WERI-Rb-1 (cell line): ENCODE results near the gene GNAO1.

ENCODE experiments used
- DNase-seq: peaks from one replicate; pipeline ENCODE4 v3.0.0-alpha.2; 2020
- H3K27ac ChIP-seq: fragments of 250-450 bp; sonication (Bioruptor Pico); 2 replicates; pipeline ENCODE4 v1.5.1; 2020; ENCODE audit warnings: mild to moderate bottlenecking, moderate library complexity
- H3K27me3 ChIP-seq: fragments of 250-450 bp; sonication (Bioruptor Pico); 2 replicates; pipeline ENCODE4 v1.5.1; 2021; ENCODE audit warnings: mild to moderate bottlenecking, low read depth, moderate library complexity; ENCODE audit not compliant: insufficient read depth, severe bottlenecking
- H3K36me3 ChIP-seq: fragments of 250-450 bp; sonication (Bioruptor Pico); 2 replicates; pipeline ENCODE4 v1.5.1; 2020; ENCODE audit warnings: mild to moderate bottlenecking, moderate library complexity
- H3K4me3 ChIP-seq: 2 replicates; pipeline ENCODE4 v1.5.1; 2011; ENCODE audit warnings: low read depth, mild to moderate bottlenecking, control low read depth, low read length
- H3K9me3 ChIP-seq: fragments of 250-450 bp; sonication (Bioruptor Pico); 2 replicates; pipeline ENCODE4 v1.5.1; 2021; ENCODE audit warnings: mild to moderate bottlenecking, moderate library complexity; ENCODE audit not compliant: severe bottlenecking
- CTCF ChIP-seq: IDR thresholded peaks from 2 replicates; pipeline ENCODE4 v1.5.1; 2011; ENCODE audit warnings: low read depth, mild to moderate bottlenecking, control low read depth, inconsistent platforms, low read length

The GNAO1 gene

GRCh38 chr16:56336071-56336688 is 144.9 kb downstream of the GNAO1 start:
- no peak overlapping the region for H3K27ac ChIP-seq
- no peak overlapping the region for H3K4me3 ChIP-seq
- H3K36me3 ChIP-seq, result peaks cover 14% of the 10 kb centered on the region
- no peaks in the 10 kb centered on the region for H3K27me3 ChIP-seq
- no peak for DNase-seq
- no peak for TF ChIP-seq CTCF
- H3K9me3 ChIP-seq, result no peaks in the 10 kb centered on the region

- Histone ChIP-seq H3K27me3 (no peaks in the 10 kb centered on the region), H3K36me3 (peaks cover 19% of the 10 kb centered on the region), H3K4me3 (no peak overlapping the region), H3K9me3 (no peaks in the 10 kb centered on the region), H3K27ac (no peak overlapping the region)
- no peak for DNase-seq
- no peak for TF ChIP-seq CTCF
These were observed 145.4 kb downstream of the GNAO1 start for GRCh38 chr16:56336711-56337110.

GRCh38 chr16:56337131-56337857 is 146.0 kb downstream of the GNAO1 start:
- no peak for DNase-seq
- Histone ChIP-seq H3K27ac (no peak overlapping the region), H3K36me3 (peaks cover 16% of the 10 kb centered on the region), H3K9me3 (no peaks in the 10 kb centered on the region), H3K4me3 (no peak overlapping the region), H3K27me3 (no peaks in the 10 kb centered on the region)
- no peak for TF ChIP-seq CTCF

GRCh38 chr16:56337858-56338325 is 146.6 kb downstream of the GNAO1 start:
- H3K36me3 ChIP-seq, result peaks cover 15% of the 10 kb centered on the region
- H3K4me3 ChIP-seq, result no peak overlapping the region
- DNase-seq, result no peak
- no peaks in the 10 kb centered on the region for H3K9me3 ChIP-seq
- no peak for TF ChIP-seq CTCF
- H3K27me3 ChIP-seq, result no peaks in the 10 kb centered on the region
- H3K27ac ChIP-seq, result no peak overlapping the region

GRCh38 chr16:56338566-56339318 is 147.5 kb downstream of the GNAO1 start:
- no peaks in the 10 kb centered on the region for H3K27me3 ChIP-seq
- no peak for DNase-seq

More at GRCh38 chr16:56338566-56339318, 147.5 kb downstream of the GNAO1 start:
- Histone ChIP-seq H3K36me3 (peaks cover 18% of the 10 kb centered on the region), H3K9me3 (no peaks in the 10 kb centered on the region), H3K27ac (no peak overlapping the region), H3K4me3 (no peak overlapping the region)
- no peak for TF ChIP-seq CTCF
